HEK293 (cell line): ENCODE measurements around the gene ALG3.

Experiments used
- CTCF ChIP-seq: fragments of 450-650 bp; formaldehyde crosslinking; IDR thresholded peaks from 2 replicates; pipeline ENCODE4 v1.5.1; 2016; ENCODE audit warnings: missing biosample characterization, missing genetic modification characterization
- ZNF610 ChIP-seq: fragments of 450-650 bp; formaldehyde crosslinking; IDR thresholded peaks from 2 replicates; pipeline ENCODE4 v1.5.1; 2016; ENCODE audit warnings: missing biosample characterization, missing genetic modification characterization, borderline replicate concordance
- ZXDB ChIP-seq: fragments of 450-650 bp; formaldehyde crosslinking; IDR thresholded peaks from 2 replicates; pipeline ENCODE4 v1.5.1; 2016; ENCODE audit warnings: missing biosample characterization, missing genetic modification characterization

GRCh38 chr3:184239221-184239620 is 9.5 kb downstream of the ALG3 start:
- TF ChIP-seq CTCF (tag by site-specific recombination) (no peak), ZNF610 (tag by site-specific recombination) (no peak), ZXDB (tag by site-specific recombination) (no peak)
